GM18499 (cell line): ENCODE measurements around the gene CLNK.
A peak's percentile ranks its signal among the peaks of the same experiment; 100 is the strongest.
"Not testable (repeated sequence)": the region's sequence is repeated elsewhere in the genome, so short reads cannot be mapped to it uniquely, and the experiment has no call there.

Experiments used
- ATAC-seq: cut with Tn5 transposase; IDR thresholded peaks from one replicate; pipeline ENCODE4 v1.9.1; 2021; ENCODE audit warnings: moderate number of reproducible peaks; ENCODE audit not compliant: insufficient read depth, unreplicated experiment

CLNK gene

DNA sequence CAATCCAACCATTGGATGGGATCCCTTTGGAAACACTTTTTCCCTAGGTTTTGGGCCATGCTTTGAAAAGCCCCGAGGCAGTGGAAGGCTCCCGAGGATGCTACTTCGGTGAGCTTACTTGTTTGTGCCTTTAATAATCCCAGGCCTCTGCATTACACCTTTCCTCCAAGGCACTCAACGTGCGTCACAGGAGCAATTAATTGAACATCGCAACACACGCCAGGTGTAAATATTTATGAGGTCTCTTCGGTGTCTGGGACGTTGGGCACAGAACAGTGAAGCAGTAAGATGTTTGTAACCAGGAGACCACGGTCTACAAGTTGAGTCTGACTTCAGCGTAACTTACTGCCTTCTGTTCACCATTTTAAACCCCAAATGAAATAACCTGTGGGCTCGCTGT is 97.3 kb downstream of the CLNK start:
- no peak for ATAC-seq

DNA sequence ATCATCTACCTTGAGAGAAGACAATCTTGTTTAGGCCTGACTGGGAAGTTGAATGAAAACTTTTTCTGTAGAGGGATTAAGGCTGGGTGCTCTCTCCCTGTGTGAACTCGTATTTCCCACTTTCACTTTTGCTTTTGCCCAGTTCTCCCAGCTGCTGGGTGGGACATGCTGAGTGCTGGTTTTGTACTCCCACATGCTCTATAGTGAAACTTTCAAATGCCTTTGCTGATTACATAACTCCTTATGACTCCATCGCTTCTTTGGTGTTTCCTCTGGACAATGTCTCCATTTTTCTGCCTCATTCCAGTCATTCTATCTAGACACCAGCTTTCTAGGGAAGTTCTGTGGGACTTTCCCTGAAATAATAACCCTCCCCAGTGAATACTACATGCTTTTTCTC is 100.5 kb downstream of the CLNK start:
- ATAC-seq, result no peak

DNA sequence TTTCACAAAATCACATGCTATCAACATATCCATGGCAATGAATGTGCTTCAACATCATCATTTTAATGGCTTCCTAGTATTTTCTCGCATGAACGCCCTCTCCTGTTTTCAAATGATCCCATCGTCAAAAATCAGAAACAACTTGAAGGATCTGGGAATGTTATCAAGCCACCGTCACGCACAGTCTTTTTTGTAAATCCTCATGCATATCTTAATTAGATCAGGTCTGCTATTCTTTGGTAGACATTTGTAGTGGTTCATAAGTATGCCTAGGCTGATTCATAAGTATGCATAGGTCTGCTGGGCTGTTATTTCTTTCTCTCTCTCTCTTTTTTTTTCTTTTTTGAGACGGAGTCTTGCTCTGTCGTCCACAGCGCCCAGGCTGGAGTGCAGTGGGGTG is 101.6 kb downstream of the CLNK start:
- no peak for ATAC-seq

DNA sequence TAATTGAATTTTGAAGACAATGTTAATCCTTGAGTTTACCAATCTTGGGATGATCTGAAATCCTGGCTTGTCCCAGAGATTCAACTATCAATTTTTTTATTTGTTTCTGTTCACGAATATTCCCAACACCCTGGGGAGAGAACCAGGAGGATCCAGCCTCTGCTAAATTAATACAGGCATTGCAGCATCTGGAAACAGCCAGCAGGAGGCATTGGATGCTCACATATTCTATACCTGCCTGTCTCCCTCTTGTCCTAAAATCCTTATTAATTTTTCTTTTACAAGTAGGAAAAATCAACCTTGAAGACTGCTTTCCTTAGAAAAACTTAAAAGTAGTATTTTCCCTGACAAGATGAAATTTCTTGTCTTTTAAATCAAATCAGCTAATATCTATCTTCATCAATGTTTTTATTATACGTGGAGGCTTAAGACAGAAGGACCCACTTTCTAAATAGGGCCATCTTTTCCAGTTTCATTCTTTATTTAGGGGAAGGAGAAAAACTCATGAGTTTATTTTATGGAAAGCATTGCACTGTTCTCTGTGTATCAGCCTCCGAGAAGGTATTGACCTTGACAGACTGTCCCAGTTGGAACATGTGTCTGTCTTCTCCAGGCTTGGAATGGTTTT is 102.4 kb downstream of the CLNK start:
- no peak for ATAC-seq

DNA sequence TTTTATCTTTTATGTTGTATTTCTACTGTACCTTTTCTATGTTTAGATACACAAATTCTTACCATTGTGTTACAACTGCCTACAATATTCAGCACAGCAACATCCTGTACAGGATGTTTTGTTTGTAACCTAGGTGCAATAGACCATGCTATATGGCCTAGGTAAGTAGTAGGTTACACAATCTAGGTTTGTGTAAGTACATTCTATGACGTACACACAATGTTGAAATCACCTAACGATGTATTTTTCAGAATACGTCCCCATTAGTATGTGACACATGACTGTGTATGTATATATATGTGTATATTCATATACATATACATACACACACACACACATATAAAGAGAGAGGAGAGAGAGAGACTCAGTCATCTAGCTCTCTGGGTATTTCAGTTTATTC is 103.5 kb downstream of the CLNK start:
- no peak for ATAC-seq

DNA sequence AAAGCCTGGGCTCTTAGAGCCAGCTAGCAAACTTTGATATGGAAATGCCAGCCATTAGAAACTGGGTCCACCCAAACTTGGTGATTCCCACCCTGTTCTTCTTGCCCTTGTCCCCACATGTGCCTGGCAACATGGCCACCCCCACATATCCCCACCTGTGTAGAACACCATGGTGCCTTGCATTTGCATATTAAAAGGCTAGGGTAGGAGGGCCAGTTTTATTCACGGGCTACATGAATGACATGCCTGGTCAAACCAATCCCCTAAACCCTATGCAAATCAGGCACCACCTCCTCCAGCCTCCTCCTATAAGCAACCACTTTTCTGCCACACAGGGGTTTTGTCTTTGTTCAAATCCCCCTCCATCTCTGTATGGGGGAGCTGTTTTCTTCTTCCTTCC is 104.9 kb downstream of the CLNK start:
- no peak for ATAC-seq

DNA sequence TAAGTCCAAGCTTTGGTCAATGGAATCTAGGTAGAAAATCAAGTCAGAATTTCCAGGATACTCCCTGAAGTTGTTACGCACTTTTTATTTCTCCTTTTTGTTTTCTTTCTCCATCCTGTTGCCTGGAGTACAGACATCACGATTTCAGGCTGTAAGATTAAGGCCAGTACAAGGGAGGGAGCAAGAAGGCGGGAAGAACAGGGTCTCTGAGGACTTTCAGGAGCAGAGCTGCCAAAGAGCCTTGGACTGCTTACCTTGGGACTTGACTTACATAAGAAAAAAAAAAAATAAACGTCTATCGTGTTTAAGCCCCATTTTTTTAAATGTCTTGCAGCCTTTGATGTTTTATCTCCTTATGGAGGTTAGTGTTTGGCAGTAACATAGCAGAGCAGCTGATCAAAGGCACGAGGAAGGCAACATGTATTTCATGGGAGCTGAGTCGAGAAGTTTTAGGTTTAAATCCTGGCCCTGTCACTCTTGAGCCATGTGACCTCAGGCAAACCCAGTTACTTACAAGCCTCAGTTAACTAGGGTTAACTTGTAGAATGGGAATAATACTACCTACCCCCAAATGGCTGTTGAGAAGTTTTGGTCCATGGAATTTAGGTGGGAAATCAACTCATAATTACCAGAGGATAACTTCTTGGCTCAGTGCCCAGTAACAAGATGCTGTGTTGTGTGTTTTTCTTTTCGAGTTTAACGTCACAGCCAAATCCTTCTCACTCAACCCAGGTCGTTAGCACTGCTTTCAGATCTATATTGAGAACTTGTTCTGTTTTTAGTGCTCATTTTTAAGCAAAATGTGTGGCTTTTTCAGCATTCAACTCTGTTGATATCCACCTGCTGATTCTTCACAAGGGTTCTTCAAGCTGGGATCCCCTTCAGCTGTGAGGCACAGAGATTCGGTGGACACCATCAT is 106.8 kb downstream of the CLNK start:
- ATAC-seq, result peak; percentile 55

DNA sequence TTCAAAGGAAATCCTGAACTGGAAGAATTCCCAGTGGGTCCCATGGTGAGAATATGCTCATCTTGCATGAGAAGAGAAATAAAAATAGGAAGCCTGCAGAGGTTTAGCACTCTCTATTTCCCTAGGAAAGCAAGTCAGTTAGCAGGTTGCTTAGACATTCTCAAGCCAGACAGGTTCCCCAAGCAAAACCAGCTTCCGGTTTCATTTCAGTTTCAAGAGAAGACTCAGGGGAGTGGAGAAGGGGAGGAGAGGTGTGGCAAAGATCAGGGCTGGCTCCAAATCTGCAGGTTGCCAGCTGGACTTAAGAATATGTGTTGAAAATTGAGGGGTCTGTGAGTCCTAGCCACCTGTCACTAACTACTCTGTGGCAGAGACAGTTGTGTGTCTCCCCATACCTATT is 107.5 kb downstream of the CLNK start:
- no peak for ATAC-seq

DNA sequence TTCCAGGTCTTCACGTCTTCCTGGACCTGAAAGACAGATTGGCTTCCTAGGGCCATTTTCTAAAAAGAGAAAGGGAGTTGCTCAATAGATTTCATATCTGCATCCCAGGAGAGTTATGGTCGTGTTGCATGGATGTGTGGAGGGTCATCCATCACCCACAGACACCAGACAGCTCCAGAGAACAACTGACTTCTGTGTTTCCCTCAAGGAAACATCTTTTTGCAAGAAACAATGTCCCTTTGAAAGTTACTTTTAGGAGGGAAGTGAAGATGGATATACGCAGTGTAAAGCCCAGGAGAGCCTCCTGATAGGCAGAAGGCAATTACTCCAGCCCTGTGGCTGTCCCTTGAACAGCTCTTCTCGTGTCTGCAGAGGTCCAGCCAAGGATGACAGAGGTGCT is 108.3 kb downstream of the CLNK start:
- ATAC-seq, result no peak

DNA sequence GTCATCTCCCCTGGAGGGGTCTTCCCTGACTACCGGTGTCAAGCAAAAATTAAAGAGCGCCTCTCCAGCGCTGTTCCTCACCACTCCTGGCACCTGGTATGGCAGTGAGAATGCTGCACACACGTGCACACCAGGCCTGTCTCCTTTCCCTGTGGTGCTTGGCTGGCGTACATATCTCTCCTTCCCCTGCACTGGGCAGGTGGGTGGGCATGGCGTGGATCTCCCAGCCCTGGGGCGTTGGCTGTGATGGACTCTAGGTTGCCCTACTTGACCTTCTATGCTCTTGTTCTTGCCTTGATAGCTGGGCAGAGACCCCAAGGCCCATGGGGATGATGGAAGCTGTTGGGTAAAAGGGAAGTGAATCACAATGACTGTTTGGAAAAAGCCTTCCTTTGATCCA is 109.2 kb downstream of the CLNK start:
- no peak for ATAC-seq

DNA sequence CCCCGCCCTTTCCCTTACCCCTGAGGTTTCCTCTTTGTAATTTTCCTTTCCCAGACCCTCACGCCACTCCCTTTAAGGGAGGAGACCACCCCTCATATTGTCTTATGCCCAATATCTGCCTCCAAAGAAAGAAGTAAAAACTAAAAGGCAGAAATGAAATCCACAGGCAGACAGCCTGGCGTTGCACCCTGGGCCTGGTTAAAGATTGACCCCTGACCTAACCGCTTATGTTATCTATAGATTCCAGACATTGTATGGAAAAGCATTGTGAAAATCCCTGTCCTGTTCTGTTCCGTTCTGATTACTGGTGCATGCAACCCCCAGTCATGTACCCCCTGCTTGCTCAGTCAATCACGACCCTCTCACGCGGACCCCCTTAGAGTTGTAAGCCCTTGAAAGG is 110.0 kb downstream of the CLNK start:
- ATAC-seq, result not testable (repeated sequence)

DNA sequence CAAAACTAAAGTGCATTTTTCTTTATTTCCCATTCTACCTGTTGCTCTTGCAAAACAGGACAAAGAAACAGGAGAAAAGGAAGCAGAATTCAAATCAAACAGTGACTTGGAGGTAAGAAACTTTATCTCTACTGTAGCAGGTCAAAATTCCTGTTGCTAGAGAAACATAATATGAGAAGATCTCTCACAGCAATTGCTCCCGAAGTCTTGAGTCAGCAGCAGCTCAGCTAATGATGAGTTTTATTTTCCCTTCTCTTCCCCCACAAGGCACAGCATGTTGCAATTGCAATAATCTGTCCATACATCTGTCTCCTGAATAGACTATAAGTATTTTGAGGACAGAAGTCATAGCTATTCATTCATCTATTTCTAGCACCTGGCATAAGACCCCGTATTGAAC is 112.7 kb downstream of the CLNK start:
- ATAC-seq, result no peak

DNA sequence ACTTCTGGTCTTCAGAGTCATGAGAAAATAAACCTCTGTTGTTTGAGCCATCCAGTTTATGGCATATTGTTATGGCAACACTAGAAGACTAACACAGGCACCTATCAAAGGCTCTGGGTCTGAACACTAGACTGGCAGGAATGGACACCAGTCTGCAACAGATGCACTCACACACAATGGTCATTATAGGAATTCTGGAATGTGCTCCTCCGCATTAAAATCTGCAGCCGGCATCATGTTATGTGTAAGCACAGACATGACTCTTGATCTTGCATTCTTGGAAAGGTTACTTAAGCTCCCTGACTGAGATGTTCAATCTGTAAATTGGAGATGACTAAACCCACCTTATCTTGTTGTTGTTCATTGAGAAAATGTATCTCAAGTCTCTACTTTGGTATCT is 115.1 kb downstream of the CLNK start:
- ATAC-seq, result no peak

DNA sequence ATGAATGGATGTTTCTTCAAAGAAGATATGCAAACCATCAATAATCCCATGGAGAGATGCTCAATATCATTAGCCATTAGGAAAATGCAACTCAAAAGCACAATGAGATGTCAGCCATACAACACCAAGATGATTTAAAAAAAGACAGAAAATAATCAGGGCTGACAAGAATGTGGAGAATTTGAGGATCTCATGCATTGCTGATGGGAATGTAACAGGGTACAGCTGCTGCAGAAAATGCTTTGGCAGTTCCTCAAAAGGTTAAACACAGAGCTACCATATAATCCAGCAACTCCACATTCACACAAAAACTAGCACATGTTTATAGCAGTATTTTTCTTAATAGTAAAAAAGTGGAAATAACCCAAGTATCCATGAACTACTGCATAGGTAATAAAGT is 116.8 kb downstream of the CLNK start:
- no peak for ATAC-seq

DNA sequence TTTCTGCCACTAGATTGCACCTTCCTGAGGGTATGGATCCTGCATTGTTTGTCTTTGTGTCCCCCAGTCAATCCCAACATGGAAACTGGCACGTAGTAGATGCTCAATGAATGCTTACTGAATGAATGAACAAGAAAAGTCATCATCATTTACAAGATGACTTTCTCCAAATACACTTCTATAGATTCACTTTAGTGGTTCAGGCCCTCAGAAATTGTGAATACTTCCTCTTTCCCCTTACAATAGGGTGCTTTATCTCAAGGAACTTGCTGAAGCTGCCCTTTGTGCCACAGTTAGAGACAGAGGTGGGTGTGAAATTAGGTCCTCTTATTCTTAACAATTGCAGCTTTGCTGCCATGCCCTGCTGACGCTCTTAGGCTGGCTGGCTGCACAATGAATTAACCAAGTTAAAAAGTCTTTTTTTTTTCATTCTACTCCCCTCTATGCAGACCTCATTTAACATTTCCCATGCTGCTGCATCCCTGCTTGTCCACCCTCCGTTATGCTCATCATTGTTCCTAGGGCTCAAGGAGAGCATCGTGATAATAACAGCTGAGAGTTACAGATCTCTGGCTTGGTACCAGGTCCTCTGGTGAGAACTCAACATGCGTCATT is 119.3 kb downstream of the CLNK start:
- ATAC-seq, result no peak

DNA sequence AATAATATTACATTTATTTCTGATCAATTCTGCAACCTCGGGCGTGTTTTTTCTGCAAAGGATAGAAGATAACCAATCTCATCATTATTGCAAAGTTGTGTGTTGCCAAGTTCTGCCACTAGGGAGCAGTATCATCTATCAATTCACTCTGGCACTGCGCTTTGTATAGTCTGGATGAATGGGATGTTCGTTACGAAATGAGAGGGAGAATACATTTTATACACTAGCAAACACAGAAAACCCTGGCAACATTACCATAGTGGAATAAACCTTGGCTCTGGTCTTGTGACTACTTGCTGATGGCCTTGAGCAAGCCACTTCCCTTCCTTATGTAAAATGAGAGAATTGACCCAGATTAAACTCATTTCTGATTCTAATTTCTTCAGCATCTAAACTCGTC is 129.9 kb downstream of the CLNK start:
- peak; percentile 82 for ATAC-seq

DNA sequence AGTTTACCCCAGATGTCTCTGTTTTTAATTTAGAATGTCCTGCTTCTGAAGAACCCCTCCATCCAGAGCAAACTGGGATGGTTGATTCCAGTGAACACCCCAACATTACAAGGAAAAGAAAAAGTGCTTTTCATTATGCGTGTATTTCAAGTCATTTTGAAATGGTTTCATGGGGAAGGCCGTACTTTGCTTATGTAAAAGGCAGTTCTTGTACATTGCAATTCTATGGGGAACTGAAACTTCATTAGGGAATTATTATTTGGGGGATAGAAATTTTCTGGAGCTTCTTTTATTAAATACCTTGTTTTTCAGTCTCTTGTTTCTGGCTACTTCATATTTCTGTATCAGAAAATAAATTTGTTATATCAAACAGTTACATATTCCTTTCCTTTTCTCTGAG is 130.4 kb downstream of the CLNK start:
- no peak for ATAC-seq

DNA sequence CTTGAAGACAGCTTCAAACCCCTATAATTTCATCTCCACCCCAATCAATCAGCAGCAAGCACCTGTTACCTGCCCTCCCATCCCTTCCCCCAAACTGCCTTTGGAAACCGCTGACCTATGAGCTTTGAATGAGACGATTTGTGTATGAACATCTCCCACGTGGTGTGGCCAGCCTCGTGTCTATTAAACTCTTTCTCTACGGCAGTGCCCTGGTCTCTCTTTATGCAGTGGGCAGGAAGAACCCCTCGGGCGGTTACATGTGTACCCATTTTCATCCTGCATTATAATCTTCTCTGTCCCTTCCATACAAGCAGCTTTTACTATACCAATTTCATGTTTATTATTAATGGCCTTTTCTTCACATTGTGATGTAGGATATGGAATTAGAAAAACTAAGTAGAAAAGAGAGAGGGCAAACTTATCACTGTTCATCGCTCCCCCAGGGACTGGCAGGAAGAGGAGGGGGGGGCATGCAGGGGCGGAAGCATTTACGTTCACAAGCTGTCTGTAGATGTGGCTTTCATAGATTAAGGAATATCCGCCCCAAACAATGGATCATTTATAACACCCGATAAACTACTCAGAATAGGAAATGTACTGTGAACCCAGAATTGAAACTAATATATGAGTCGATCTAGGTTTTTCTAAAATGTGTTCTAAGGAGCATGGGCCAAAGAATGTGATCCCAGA is 131.8 kb downstream of the CLNK start:
- no peak for ATAC-seq

DNA sequence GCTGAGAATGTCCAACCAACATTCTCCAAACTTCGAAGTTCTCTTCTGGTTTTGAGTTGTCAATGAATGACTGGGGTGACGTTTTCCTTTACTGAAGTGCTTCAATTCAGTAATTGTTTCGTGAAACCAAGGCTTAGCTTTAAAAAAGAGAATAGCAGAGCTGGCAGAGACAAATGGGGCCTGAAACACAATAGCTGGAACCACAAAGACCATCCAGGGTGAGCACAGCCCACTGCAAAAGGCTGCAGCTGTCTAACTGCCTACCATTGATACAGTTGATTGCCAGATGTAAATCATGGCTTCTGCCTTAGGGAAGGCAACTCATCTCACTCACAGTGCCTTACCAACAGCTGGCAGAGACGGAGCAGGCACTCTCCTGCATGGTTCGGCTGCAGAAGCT is 148.7 kb downstream of the CLNK start:
- no peak for ATAC-seq

DNA sequence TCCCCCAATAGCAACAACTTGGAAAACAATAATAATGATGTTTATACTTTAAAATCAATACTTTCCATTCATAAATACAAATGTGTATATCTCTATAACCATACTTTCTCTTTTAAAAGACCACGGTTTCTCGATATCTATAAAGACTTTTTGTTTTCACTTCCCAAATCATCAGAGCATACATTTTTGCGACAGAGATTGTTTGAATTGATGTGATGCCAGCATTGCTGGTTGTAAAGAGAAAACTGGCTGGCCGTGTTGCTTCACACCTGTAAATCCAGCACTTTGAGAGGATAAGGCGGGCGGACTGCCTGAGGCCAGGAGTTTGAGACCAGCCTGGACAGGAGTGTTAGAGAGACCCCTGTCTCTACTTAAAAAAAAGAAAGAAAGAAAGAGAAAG is 149.7 kb downstream of the CLNK start:
- ATAC-seq, result peak; percentile 60

DNA sequence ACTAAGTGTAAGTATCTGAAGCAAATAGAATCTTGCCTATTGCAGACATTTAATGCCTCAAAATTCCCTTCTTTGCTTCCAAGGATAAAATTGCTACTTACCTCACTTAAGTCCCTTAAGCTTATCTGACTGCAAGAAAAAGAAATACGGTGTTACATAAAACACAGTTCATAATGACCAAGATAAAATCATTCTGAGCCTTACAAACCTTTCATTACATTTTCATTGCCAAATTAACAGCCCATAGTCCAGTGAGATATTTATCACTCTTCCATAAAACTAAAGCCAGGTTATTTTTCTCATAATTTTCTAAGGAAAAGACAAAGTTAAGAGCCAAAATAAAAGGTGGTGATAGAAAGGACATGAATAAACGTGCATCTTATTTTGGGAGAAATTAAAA is 152.4 kb downstream of the CLNK start:
- no peak for ATAC-seq
